ENCODE results near the gene TRERF1. TPM values are rescaled to one million over a fixed set of nuclear protein-coding genes. Genes with fewer than 3 reads are reported as not detected.

TRERF1 gene
- total RNA-seq, 4 donors from 2014 or later, result 0.47 to 0.87 (median 0.50) TPM

DNA sequence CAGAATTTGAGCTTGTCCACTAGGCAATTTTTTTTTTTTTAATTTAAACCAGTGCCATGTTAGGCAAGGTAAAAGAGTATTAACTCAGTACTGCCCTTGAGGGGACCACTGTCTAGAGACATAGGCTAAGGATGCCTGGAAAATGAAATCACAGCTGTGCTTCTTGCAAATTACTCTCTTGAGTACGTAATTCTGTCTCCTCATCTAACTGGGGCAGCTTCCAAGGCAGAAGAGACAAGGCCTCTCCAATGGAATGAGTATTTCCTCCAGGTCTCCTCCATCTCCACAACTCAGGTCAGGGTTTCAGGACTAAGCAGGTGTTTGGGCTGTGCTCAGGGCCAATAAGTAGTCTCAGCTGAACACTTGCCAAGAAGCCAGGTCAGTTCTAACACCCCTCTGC is 200.2 kb downstream of the TRERF1 start:
- no peak for DNase-seq
- Histone ChIP-seq H3K4me3 (no peak overlapping the region), H3K27ac (peak overlapping the region in 3 of 4 donors; percentile 12 to 56 (median 19)), H3K4me1 (peaks cover 10 to 13% of the 10 kb centered on the region in 2 donors), H3K36me3 (no peaks in the 10 kb centered on the region), H3K27me3 (no peaks in the 10 kb centered on the region), H3K9me3 (no peaks in the 10 kb centered on the region)
- intact Hi-C loops (cut with DNase I; ENCODE audit: low total_unique reads), result no loop called here
- TF ChIP-seq, protein P1, sequence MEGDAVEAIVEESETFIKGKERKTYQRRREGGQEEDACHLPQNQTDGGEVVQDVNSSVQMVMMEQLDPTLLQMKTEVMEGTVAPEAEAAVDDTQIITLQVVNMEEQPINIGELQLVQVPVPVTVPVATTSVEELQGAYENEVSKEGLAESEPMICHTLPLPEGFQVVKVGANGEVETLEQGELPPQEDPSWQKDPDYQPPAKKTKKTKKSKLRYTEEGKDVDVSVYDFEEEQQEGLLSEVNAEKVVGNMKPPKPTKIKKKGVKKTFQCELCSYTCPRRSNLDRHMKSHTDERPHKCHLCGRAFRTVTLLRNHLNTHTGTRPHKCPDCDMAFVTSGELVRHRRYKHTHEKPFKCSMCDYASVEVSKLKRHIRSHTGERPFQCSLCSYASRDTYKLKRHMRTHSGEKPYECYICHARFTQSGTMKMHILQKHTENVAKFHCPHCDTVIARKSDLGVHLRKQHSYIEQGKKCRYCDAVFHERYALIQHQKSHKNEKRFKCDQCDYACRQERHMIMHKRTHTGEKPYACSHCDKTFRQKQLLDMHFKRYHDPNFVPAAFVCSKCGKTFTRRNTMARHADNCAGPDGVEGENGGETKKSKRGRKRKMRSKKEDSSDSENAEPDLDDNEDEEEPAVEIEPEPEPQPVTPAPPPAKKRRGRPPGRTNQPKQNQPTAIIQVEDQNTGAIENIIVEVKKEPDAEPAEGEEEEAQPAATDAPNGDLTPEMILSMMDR (IDR thresholded peaks at IDR 0.05 in 4 of 5, conservative IDR thresholded peaks at IDR 0.05 in 1 of 5), result no peak
- TF ChIP-seq POLR2A (IDR thresholded peaks at IDR 0.05), result no peak
- in situ Hi-C loops (cut with MboI; ENCODE audit: low sequenced_read_pairs in 4 of 4), result loop anchor here (25.0 kb wide), 1 partner anchor 286 kb away; no protein-coding TSS in a partner anchor
- peak in 1 of 2 donors; percentile 57 for ATAC-seq

DNA sequence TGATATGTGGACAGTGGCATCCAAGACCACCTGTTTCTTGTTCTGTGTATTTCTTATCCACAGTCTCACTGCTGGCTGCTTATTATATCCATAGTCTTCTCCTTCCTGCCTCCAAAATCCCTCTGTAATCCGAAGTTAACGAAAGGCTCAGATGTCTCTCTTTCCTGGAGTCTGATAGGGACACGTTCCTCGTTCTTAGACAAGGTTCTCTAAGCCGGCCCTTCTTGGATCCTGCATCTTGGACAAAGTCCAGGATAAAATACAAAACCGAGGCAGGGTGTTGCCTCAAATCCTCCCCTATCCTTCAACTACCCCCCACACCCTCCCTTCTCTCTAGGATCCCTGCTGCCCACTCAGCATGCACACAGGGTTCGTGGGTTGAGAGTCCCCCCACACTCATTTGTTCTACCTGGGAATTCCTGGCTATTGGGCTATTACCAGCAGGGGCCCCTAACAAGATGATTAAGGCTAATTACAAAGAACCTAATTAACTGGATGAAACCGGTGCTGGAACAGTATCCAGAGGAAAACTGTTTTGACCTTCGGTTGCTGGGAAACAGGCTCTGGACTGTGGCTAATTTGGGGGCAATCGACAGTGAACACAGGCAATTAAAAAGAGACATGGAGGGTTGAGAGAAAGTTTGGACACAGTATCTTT is 201.3 kb downstream of the TRERF1 start:
- H3K9me3 ChIP-seq, result no peaks in the 10 kb centered on the region
- ATAC-seq (no peak), DNase-seq (no peak)
- in situ Hi-C loops (cut with MboI; ENCODE audit: low sequenced_read_pairs in 4 of 4), result loop anchor here (25.0 kb wide), 1 partner anchor 287 kb away; no protein-coding TSS in a partner anchor
- no peak overlapping the region for H3K4me3 ChIP-seq
- TF ChIP-seq POLR2A (IDR thresholded peaks at IDR 0.05), result no peak
- TF ChIP-seq, protein P1 (IDR thresholded peaks at IDR 0.05 in 4 of 5, conservative IDR thresholded peaks at IDR 0.05 in 1 of 5), result no peak
- no peak overlapping the region for H3K27ac ChIP-seq
- peaks cover 10 to 13% of the 10 kb centered on the region in 2 donors for H3K4me1 ChIP-seq
- H3K27me3 ChIP-seq, result no peaks in the 10 kb centered on the region
- no peaks in the 10 kb centered on the region for H3K36me3 ChIP-seq
- intact Hi-C loops (cut with DNase I; ENCODE audit: low total_unique reads), result no loop called here

DNA sequence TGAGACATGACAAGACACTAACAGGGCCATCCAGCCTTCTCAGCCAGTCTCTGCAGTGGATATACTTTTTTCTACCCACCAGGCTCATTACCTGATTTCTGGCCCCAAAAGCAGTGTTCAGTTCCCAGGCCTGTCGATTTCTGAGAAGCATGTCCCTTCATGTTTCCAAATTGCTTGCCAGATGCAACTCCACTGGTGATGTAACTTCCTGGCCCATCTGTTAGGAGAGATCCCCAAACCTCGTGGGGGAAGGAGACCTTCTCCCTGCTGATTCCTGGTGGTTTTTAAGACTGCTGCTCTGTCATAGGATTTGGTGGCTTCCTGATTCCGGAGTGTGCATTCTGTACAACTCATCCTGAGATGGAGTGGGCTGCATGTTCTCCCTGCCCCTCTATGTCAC is 202.4 kb downstream of the TRERF1 start:
- intact Hi-C loops (cut with DNase I; ENCODE audit: low total_unique reads) (no loop called here), in situ Hi-C loops (cut with MboI; ENCODE audit: low sequenced_read_pairs in 4 of 4) (no loop called here)
- ATAC-seq (peak in 1 of 2 donors; percentile 31), DNase-seq (peak in 1 of 2 donors; percentile 25)
- TF ChIP-seq POLR2A (IDR thresholded peaks at IDR 0.05), result no peak
- TF ChIP-seq, protein P1 (IDR thresholded peaks at IDR 0.05 in 4 of 5, conservative IDR thresholded peaks at IDR 0.05 in 1 of 5), result no peak
- H3K36me3 ChIP-seq, result no peaks in the 10 kb centered on the region
- H3K9me3 ChIP-seq, result no peaks in the 10 kb centered on the region
- no peak overlapping the region for H3K4me3 ChIP-seq
- H3K27ac ChIP-seq, result peak overlapping the region in 1 of 4 donors; percentile 13
- H3K27me3 ChIP-seq, result no peaks in the 10 kb centered on the region
- peaks cover 10 to 13% of the 10 kb centered on the region in 2 donors for H3K4me1 ChIP-seq

DNA sequence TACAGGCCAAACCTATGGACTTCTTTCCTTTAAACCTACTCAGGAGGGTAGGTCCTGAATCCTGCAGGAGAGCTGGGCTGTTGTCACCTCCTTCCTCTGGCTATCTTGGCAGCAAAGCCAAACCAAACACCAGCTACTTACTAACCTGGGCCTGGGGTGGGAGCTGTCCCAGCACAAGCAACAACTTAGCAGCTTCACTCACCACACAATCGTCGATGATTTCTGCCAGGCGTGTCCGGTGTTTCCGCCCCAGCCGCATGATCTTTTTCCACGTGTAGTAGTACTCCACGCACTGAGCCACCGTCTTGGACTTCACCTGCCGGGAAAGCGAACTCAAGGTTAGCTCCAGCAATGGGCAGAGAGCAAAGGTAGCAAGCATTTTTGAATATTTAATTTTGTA is 208.7 kb downstream of the TRERF1 start:
- Histone ChIP-seq H3K36me3 (no peaks in the 10 kb centered on the region), H3K27ac (no peak overlapping the region)
- in situ Hi-C loops (cut with MboI; ENCODE audit: low sequenced_read_pairs in 4 of 4), result no loop called here

More for the DNA sequence above, 208.7 kb downstream of the TRERF1 start:
- intact Hi-C loops (cut with DNase I; ENCODE audit: low total_unique reads), result no loop called here
- ATAC-seq (no peak), DNase-seq (no peak)
- no peaks in the 10 kb centered on the region for H3K4me1 ChIP-seq
- TF ChIP-seq, protein P1 (IDR thresholded peaks at IDR 0.05 in 4 of 5, conservative IDR thresholded peaks at IDR 0.05 in 1 of 5), result no peak
- no peak for TF ChIP-seq POLR2A (IDR thresholded peaks at IDR 0.05)
- H3K9me3 ChIP-seq, result no peaks in the 10 kb centered on the region
- no peaks in the 10 kb centered on the region for H3K27me3 ChIP-seq
- H3K4me3 ChIP-seq, result no peak overlapping the region

All from gastrocnemius medialis (tissue), 4 donors.